Mammary epithelial cell (primary cell): Measurements from ENCODE around the gene DDRGK1.

Experiments used
- EZH2 ChIP-seq: IDR thresholded peaks from 2 replicates; pipeline ENCODE4 v1.6.1; 2012; ENCODE audit warnings: low read length, inconsistent platforms, borderline replicate concordance
- TF ChIP-seq, protein P1 (sequence below), 2 donors: IDR thresholded peaks in 1 of 2; conservative IDR thresholded peaks in 1 of 2; 2 replicates each; pipeline ENCODE4 v1.5.1; 2011 to 2012; ENCODE audit warnings: inconsistent platforms in 2 of 2, low read length in 2 of 2, mild to moderate bottlenecking in 2 of 2, control low read depth in 1 of 2, low read depth in 1 of 2; ENCODE audit not compliant: insufficient read depth in 1 of 2; ENCODE audit errors: extremely low read depth in 1 of 2

DNA sequence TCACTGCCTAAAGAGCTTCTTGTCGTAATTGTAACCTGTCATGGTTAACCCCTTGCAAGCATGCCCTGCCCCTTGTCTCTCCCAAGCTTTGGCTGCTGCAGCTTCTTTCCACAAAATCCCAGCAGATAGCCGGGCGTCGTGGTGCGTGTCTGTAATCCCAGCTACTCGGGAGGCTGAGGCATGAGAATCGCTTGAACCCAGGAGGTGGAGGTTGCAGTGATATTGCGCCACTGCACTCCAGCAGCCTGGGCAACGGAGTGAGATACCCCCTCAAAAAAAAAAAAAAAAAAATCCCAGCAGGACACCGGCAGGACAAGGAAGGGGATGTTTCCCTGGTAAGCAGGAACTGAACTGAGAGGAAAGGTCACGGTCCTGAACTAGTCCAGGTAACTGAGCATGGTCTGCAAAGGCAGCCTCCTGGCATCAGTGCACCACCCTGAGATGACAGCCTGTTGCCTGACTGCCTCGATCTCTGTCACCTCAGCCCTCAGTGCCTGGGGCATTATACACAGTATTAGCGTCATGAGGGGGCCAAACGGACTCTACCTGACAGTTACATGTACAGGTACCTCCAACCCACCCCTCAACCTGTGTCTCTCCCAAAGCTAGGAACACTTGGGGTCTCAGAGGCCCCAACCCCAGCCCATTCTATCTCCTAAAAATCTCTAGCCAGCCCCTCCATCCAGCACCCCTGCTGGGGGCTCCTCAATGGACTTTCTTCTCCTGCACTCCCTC, 32.9 kb downstream of the DDRGK1 start:
- TF ChIP-seq, protein P1, sequence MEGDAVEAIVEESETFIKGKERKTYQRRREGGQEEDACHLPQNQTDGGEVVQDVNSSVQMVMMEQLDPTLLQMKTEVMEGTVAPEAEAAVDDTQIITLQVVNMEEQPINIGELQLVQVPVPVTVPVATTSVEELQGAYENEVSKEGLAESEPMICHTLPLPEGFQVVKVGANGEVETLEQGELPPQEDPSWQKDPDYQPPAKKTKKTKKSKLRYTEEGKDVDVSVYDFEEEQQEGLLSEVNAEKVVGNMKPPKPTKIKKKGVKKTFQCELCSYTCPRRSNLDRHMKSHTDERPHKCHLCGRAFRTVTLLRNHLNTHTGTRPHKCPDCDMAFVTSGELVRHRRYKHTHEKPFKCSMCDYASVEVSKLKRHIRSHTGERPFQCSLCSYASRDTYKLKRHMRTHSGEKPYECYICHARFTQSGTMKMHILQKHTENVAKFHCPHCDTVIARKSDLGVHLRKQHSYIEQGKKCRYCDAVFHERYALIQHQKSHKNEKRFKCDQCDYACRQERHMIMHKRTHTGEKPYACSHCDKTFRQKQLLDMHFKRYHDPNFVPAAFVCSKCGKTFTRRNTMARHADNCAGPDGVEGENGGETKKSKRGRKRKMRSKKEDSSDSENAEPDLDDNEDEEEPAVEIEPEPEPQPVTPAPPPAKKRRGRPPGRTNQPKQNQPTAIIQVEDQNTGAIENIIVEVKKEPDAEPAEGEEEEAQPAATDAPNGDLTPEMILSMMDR (conservative IDR thresholded peaks at IDR 0.05 in 1 of 2, IDR thresholded peaks at IDR 0.05 in 1 of 2; ENCODE audit: extremely low read depth in 1 of 2, insufficient read depth in 1 of 2, low read depth in 1 of 2, low read length in 2 of 2): no peak
- no peak for TF ChIP-seq EZH2
